Gastrocnemius medialis (tissue), 4 donors: ENCODE data around the gene MCUB.

Source experiments
- POLR2A ChIP-seq, 2 donors: fragments of 450-650 bp; IDR thresholded peaks; one replicate each; pipeline ENCODE4 v1.6.1; 2017; ENCODE audit warnings: antibody characterized with exemption in 2 of 2, mild to moderate bottlenecking in 2 of 2, moderate library complexity in 2 of 2
- TF ChIP-seq, protein P1 (sequence below), 5 experiments: fragments of 450-650 bp in 3 of 5; fragments of 200-600 bp in 2 of 5; sonication (generic) in 2 of 5; IDR thresholded peaks in 4 of 5; conservative IDR thresholded peaks in 1 of 5; 1 replicate in 4 of 5; 2 replicates in 1 of 5; pipeline ENCODE4 v1.5.1; 2016 to 2019; ENCODE audit warnings: antibody characterized with exemption in 5 of 5, mild to moderate bottlenecking in 3 of 5, moderate library complexity in 3 of 5

DNA sequence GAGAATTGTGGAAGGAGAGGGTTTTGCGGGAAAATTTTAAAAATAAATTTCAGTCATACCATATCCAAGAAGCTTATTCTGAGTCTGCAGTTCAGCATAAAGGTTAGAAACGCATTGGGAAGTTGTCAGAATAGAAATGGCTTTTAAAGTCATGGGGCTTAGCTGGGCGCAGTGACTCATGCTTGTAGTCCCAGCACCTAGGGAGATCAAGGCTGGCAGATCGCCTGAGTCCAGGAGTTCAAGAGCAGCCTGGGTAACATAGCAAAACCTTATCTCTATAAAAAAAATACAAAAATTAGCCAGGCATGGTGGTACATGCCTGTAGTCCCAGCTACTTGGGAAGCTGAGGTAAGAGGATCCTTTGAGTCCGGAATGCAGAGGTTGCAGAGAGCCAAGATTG is 173.7 kb downstream of the MCUB start:
- no peak for TF ChIP-seq POLR2A (IDR thresholded peaks at IDR 0.05)
- TF ChIP-seq, protein P1, sequence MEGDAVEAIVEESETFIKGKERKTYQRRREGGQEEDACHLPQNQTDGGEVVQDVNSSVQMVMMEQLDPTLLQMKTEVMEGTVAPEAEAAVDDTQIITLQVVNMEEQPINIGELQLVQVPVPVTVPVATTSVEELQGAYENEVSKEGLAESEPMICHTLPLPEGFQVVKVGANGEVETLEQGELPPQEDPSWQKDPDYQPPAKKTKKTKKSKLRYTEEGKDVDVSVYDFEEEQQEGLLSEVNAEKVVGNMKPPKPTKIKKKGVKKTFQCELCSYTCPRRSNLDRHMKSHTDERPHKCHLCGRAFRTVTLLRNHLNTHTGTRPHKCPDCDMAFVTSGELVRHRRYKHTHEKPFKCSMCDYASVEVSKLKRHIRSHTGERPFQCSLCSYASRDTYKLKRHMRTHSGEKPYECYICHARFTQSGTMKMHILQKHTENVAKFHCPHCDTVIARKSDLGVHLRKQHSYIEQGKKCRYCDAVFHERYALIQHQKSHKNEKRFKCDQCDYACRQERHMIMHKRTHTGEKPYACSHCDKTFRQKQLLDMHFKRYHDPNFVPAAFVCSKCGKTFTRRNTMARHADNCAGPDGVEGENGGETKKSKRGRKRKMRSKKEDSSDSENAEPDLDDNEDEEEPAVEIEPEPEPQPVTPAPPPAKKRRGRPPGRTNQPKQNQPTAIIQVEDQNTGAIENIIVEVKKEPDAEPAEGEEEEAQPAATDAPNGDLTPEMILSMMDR (IDR thresholded peaks at IDR 0.05 in 4 of 5, conservative IDR thresholded peaks at IDR 0.05 in 1 of 5) = no peak
